HG03520 (cell line): ENCODE measurements around the gene FGFR1OP2.

Source experiments
- ATAC-seq: cut with Tn5 transposase; IDR thresholded peaks from one replicate; pipeline ENCODE4 v1.9.1; 2021; ENCODE audit warnings: mild to moderate bottlenecking, moderate library complexity; ENCODE audit not compliant: unreplicated experiment

FGFR1OP2 gene

DNA sequence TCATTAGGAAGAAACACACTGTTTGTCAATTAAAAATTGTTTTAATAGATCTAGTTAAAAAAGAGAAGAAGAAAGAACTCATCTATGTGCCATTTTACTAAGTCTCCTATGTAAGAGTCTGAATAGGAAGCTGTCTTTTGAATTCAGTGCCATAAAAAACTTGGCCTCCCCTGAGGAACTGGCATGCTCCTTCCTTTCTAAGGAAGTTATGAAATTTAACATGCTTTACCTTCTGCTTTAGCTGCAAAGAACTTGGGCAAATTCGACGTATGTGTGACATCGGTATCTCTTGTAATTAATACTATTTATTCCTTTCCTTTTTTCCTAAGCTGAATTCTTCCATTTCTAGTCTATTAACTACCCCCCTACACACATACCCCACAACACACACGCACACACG, 63.4 kb downstream of the FGFR1OP2 start:
- no peak for ATAC-seq

DNA sequence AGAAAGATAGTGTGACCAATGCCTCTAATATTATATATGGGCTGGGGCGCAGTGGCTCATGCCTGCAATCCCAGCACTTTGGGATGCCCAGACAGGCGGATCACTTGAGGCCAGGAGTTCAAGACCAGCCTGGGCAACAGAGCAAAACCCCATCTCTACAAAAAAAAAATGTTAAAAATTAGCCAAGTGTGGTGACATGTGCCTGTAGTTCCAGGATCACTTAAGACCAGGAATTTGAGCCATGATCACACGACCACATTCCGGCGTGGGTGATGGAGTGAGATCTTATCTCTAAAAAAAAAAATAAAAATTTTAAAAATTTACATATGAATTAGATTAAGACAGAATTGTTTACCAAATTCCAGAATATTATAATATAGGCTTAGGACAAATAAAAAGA, 63.9 kb downstream of the FGFR1OP2 start:
- ATAC-seq: no peak

DNA sequence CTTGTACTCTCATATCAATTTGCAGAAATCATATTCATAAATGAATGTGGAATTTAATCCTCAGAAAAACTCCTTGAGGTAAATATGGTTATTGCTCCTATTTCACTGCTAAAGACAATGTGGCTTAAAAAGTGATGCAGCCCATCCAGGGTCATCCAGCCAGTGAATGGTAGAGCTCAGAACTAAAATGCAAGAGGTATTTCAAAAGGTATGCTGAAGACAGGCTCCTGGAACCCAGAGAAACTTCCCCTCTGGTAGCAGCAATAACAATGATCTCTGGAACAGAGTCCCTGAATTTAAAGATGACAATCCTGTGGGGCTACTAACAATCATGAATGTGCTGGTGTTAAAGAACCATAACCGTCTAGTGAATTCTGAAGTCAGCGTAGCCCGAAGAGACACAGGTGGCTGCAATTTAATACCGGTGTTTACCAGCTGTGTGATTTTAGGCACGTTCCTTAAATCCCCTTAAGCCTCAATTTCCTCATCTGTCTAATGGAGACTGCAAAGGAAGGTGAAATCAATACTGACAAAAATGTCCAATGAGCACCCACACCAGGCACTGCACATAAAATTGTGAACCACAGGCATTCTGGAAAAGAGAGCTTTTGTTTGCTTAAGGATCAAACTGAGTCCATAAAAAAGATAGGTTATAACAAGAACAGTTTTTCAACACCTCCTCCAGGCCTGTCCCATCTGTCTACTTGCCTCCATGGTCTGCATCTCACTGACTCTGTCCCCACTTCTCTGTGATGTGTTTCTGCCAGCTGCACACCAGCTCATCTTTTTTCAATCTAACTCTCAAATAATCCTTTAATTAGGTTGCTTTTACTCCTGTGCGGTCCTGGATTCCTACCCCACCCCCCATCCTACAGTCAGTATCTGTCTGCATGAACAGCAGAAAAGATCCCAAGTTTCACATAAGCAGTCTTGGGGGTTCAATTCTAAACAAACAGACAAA, 65.4 kb downstream of the FGFR1OP2 start:
- ATAC-seq: no peak

DNA sequence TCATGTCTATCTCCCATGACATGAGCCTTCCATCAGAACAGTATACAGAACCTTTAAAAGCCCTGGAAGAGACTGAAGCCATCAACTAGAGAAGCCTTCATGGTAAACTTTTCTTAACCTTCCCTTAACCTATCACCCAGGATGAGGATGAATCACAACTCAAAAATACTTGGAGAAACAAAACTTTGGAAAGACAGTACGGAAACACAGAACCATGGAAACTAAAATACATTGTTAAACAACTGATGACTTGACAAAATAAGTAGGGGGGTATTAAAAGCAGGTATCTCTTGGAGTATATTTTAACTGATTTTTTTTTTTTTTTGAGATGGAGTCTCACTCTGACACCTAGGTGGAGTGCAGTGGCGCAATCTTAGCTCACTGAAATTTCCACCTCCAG, 67.2 kb downstream of the FGFR1OP2 start:
- no peak for ATAC-seq

DNA sequence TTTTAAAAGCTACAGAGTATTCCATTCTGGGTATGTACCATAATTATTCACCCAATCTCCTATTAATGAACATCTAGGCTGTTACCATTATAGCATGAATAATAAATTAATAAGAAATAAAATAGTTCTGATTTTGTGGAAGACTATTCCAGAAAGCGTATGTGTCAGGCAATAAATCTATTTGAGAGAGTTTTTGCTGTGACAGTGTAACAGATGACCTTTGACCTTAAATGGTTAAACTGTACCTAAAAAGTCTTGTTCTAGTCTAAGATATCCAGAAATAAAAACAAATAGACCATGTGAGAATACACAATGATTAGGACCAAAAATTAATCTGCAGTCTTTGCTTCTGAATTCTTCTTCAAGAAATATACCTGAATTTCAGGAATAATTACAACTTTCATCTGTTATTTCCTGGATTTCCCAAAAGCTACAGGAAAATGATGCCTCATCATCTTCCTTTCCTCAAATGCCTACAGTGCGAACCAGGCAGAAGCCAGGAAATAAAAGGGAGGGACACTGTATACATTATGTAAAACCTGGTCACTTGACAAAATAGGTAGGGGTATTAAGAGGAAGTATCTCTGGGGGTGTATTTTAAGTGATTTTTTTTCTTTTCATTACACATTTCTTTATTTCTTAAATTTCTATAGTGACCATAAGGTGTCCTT, 68.7 kb downstream of the FGFR1OP2 start:
- ATAC-seq: no peak

DNA sequence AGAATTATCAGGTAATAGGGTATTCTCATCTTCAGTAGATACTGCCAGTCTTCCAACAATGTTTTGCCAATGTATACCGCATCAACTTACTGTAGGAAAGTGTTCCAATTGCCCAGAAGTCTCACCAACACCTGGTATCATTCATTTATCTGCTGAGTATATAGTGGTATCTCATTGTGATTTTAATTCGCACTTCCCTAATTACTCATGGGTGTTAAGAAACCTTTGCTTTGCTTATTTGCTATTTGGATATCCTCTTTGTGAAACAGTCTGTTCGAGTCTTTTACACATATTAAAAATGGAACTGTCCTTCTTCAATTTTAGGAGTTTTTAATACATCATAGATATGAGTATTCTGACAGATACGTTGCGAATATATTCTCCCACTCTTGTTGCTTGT, 69.8 kb downstream of the FGFR1OP2 start:
- no peak for ATAC-seq

DNA sequence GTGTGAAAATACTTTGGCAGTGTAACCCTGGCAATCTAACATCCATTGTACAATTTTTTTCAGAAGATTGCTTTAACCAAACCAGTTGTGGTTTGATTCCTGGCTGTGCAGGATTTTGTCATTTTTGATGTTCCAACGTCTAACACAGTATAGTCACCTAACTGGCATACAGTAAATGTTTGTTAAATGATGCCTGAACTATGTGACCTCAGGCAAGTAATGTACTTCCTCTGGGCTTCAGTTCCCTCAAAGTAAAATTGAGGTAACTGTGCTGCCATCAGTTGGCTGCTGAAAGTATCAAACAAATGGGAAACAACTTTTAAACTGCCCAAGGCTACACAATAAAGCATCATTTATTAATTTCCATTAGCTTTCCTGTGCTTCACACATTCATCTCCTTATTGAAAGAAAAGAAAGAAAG, 71.6 kb downstream of the FGFR1OP2 start:
- no peak for ATAC-seq

DNA sequence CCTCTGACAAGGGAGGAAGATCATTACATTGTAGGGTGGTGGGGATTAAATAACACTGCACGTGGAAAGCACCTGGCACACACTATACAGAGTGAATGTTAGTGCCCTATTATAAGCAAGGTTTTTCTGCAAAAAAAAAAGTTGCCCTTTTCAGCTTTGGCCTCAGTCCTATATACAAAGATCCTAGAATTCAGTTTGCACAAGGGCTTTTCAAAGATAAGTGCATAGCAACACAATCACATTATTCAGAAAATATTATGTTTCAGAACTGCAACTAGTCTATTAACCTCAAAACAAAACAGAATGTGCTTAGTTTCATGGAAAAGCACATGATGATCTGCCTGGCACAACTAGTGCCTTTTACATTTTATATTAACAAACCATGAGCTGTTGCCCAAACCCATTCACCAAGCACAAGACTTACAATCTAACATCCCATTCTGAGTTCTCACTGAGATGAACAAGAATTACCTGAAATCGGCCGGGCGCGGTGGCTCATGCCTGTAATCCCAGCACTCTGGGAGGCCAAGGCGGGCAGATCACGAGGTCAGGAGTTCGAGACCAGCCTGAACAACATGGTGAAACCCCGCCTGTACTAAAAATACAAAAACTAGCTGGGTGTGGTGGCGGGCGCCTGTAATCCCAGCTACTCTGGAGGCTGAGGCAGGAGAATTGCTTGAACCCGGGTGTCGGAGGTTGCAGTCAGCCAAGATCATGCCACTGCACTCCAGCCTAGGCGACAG, 74.1 kb downstream of the FGFR1OP2 start:
- ATAC-seq: no peak

DNA sequence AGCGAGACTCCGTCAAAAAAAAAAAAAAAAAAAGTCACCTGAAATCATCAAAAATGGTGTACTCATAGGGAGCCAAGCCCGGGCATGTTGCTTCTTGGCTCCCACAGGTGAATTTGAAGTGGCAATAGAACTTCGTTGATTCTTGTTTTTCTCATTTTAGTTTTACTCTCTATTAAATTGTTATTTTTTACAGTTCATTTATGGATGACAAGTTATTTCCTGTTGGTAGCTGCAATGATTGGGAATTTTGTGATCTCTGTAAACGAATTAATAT, 74.6 kb downstream of the FGFR1OP2 start:
- ATAC-seq: no peak

DNA sequence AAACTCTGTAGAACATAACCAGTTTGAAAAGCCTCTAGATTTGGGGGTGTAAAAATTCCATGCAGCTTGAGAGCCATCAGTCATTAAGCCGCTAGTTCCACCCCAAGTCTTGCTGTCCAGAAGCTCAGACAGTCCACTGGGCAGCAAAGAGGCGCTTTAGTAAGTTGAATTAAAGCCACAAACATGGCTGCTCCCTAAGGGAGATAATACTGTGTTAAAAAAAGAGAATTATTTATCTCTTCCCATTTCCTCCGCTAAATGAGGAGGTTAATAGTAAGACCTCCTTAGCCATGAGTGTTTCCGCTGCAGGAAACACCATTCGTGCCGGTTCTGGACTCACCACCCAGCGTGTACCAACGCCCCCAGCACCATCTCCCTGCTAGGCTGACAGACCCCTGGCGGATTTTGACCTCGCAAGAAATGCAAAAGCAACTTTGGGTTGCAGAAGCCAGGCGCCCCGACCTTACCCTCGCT, 75.4 kb downstream of the FGFR1OP2 start:
- ATAC-seq: peak; percentile 8

DNA sequence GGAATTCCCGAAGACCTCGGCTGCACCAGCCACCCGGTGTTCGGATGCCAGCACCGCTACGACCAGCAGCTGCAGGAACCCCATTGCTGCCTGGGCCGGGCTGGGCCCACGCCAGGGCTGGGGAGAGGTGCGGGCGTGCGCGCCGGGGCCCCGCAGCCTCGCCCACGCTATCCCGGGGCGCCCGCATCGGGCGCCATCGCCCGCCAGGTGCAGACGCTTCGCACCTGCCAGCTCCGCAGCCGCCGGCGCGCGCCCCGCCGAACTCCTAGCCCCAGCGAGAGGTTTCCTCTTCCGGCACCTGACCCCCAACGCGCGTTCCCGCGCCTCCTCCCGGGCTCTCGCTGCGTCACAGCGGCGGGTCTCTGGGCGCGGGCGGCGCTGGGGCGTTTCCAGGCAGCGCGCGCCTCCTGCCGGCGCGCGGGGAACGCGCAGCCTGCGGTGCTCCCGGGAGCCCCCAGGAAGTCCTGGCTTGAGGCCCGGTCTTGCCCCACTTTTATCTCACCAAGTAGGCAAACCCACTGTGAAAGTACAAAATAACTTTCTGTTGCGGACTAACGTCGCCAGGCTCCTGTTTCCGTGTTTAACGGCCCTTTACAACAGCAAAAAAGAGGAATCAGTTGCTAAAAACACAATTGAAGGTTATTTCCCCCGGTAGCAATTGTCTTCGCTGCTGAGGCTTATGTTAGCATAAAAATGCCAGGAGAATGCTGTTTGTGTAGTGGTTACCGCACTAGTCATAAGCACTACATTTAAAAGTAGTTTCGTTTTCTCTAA, 76.0 kb downstream of the FGFR1OP2 start, which contains the start of gene TM7SF3:
Gene TM7SF3 (minus strand): TSS at position 300 of the 774 bp plus-strand sequence. CDS start 216 bp downstream, at position 84.
- peak; percentile 83 for ATAC-seq

DNA sequence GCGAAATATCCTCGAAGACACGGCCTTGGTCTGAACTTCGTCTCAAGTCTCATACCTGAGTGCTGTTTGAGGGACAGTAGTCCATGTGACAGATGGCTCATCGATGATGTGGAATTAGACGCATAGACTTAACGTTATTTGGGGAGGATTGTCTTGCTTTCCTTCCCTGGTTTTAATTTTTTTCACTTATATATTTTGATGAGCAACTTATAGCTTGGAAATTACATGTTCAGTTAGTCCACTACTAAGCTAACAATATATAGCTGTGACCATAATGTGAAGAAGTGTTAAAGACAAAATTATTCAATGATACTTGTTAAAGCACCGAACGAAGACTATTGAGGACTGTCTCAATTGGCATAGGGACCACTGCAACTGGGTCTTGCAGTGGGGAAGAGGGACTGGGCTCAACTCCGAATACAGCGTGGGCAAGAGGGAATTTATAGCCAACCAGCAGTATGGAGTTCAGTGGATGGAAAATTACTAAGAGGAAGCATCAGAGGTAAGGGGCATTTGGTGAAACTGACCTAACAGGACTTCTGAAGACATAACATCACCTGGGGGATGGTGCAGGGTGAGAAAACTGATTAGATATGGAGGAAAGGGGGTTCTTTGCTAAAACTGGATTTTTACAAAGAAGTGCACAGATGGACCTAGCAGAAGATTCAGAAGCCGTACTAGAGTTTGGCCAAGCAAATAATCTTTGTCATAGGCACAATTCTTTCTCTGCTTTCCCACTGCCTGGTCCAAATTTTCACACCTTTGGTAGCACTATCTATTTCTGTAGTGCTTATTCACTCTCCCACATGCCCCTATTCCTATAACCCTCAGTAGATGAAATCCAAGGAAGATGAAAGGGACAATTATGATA, 76.8 kb downstream of the FGFR1OP2 start:
- ATAC-seq: no peak

DNA sequence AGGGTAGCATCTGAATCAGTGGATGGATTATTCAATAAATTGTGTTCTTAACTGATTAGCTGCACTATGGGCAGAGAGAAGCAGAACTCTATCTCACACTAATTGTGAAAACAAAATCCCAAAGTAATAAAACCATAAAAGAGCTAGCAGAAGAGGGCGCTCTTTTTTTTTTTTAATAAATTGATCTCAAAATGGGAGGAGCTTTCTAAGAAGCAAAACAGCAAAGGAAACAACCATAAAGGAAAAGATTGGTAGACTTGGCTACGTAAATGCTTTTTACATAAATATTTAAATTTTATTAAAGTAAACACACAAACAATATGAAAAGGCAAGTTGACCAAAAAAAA, 77.4 kb downstream of the FGFR1OP2 start:
- no peak for ATAC-seq
